ENCODE results near the gene GRAP.
"Not testable (repeated sequence)": the region's sequence is repeated elsewhere in the genome, so short reads cannot be mapped to it uniquely, and the experiment has no call there.

GRCh38 chr17:19038730-19039129, 8.0 kb downstream of the GRAP start:
- not testable (repeated sequence) for TF ChIP-seq CTCF (IDR thresholded peaks at IDR 0.05; ENCODE audit: low read depth, low read length); POLR2A (IDR thresholded peaks at IDR 0.05; ENCODE audit: extremely low read depth, insufficient read length)
